Activated CD8-positive, alpha-beta T cell treated with anti-CD3 and anti-CD28 coated beads for 36 hours (primary cell): ENCODE data around the gene SALL1. TPM values are rescaled to one million over a fixed set of nuclear protein-coding genes. Genes with fewer than 3 reads are reported as not detected.

Experiments used
- ATAC-seq: fragments of 200-7000 bp; cut with Tn5 transposase; one replicate; pipeline ENCODE4 v1.10.0; 2021; ENCODE audit warnings: mild to moderate bottlenecking, moderate library complexity
- CTCF ChIA-PET: fragments of 350-600 bp; sonication (Branson Sonifier 250); formaldehyde crosslinking; loops from one replicate; lab custom pipeline; 2021; ENCODE audit warnings: antibody characterized with exemption; lab: Charles Lee
- POLR2A ChIA-PET: fragments of 350-600 bp; sonication (Branson Sonifier 250); formaldehyde crosslinking; loops from one replicate; lab custom pipeline; 2021; ENCODE audit warnings: antibody characterized with exemption; lab: Charles Lee
- DNase-seq: peaks from one replicate; pipeline ENCODE4 v3.0.0-alpha.2; 2020
- H3K27ac Mint-ChIP-seq: one replicate; pipeline ENCODE4 v1.8.0; 2021; ENCODE audit warnings: mild to moderate bottlenecking, mixed read lengths
- H3K27me3 Mint-ChIP-seq: one replicate; pipeline ENCODE4 v1.8.0; 2021; ENCODE audit warnings: mixed read lengths
- H3K36me3 Mint-ChIP-seq: one replicate; pipeline ENCODE4 v1.8.0; 2021; ENCODE audit warnings: low read depth, mixed read lengths
- H3K4me1 Mint-ChIP-seq: one replicate; pipeline ENCODE4 v1.8.0; 2021; ENCODE audit warnings: low read depth, mixed read lengths
- H3K4me3 Mint-ChIP-seq: one replicate; pipeline ENCODE4 v1.8.0; 2021; ENCODE audit warnings: mild to moderate bottlenecking, moderate library complexity, mixed read lengths
- H3K9me3 Mint-ChIP-seq: one replicate; pipeline ENCODE4 v1.8.0; 2021; ENCODE audit warnings: mixed read lengths
- CTCF ChIP-seq: fragments of 200-600 bp; IDR thresholded peaks from one replicate; pipeline ENCODE4 v1.8.0; 2022; ENCODE audit warnings: antibody characterized with exemption, mild to moderate bottlenecking
- intact Hi-C: fragments of 100-400 bp; cut with micrococcal nuclease; formaldehyde crosslinking; loops from one replicate; pipeline ENCODE4 v1.10.0; 2022
- total RNA-seq, 2 experiments: library from RNA; stranded (reverse); gene quantifications; one replicate each; pipeline ENCODE4 v1.2.3, GENCODE V29; 2021

SALL1 gene
- total RNA-seq, 2 experiments from 2014 or later, result not detected

GRCh38 chr16:51095890-51096626, 55.0 kb downstream of the SALL1 start:
- ATAC-seq, result no peak
- POLR2A ChIA-PET, result no interaction called here

DNA sequence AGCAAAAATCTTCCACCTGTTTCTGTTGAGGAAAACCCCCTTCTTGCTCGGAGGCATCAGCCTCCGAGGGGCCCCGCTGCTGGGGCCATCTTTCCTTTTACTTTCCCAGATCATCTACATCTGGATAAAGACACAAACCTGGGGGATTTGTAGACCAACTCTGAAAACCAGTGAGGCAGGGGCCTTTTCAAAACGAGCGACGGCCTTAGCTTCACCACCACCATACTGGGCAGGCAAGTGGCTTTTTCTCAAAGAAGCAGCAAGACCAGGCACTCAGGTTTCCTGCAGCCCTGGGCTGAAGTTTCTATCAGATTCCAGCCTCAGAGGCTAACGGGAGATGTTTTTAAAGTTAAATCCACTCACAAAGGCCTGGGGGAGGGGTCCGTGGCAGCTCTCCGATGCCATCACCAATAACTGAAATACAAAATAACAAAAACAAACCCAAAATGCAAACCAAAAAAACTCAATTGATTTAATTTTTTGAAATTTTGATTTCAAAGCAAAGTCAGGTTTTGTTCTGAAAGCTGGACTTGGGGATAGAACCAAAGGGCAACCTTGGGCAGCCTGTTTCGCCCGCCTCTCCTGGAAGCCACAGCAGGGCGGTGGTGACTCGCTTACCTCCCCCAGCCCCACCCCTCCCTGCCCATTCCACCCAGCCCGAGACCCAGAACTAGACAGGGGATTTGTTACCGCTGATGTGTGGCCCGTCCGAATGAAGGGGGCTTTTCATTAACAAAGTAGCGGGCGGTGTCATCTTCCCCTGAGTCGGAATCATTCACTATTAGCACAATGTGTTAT, 55.8 kb downstream of the SALL1 start:
- Mint-ChIP-seq H3K9me3 (no peaks in the 10 kb centered on the region), H3K4me1 (no peaks in the 10 kb centered on the region), H3K27me3 (peaks cover 1% of the 10 kb centered on the region), H3K4me3 (no peak overlapping the region), H3K27ac (no peak overlapping the region), H3K36me3 (no peaks in the 10 kb centered on the region)
- ATAC-seq (no peak), DNase-seq (no peak)
- POLR2A ChIA-PET, result no interaction called here
- CTCF ChIA-PET, result no interaction called here
- intact Hi-C loops, result no loop called here
- no peak for TF ChIP-seq CTCF

More at GRCh38 chr16:51095890-51096626, 55.0 kb downstream of the SALL1 start:
- CTCF ChIA-PET, result no interaction called here
- no peak for TF ChIP-seq CTCF
- Mint-ChIP-seq H3K4me1 (no peaks in the 10 kb centered on the region), H3K9me3 (no peaks in the 10 kb centered on the region), H3K4me3 (no peak overlapping the region), H3K27me3 (peaks cover 1% of the 10 kb centered on the region), H3K36me3 (no peaks in the 10 kb centered on the region), H3K27ac (no peak overlapping the region)
- no peak for DNase-seq
- intact Hi-C loops, result no loop called here

- intact Hi-C loops, result no loop called here
- Mint-ChIP-seq H3K4me3 (no peak overlapping the region), H3K27me3 (peaks cover 1% of the 10 kb centered on the region), H3K9me3 (no peaks in the 10 kb centered on the region), H3K4me1 (no peaks in the 10 kb centered on the region), H3K36me3 (no peaks in the 10 kb centered on the region), H3K27ac (no peak overlapping the region)
- CTCF ChIA-PET, result interaction anchor here (1.1 kb wide), 1 partner anchor 26 kb away, joined by 3 read pairs; no protein-coding TSS in a partner anchor
- DNase-seq (no peak), ATAC-seq (no peak)
- no peak for TF ChIP-seq CTCF
- POLR2A ChIA-PET, result interaction anchor here (0.6 kb wide), 1 partner anchor 187 kb away, joined by 3 read pairs; no protein-coding TSS in a partner anchor
Measured at GRCh38 chr16:51093726-51094280, 57.3 kb downstream of the SALL1 start.
